Hepatocyte (in vitro differentiated cells): ENCODE data around the gene CAMK2G. TPM values are rescaled to one million over a fixed set of nuclear protein-coding genes. Genes with fewer than 3 reads are reported as not detected.

Source experiments
- DNase-seq: peaks from one replicate; pipeline ENCODE4 v3.0.0-alpha.2; 2016; ENCODE audit warnings: low spot score
- H2AFZ ChIP-seq: fragments of 200-600 bp; sonication (generic); 2 replicates; pipeline ENCODE4 v1.6.0; 2016; ENCODE audit warnings: antibody characterized with exemption, mild to moderate bottlenecking
- H3K27ac ChIP-seq: fragments of 200-600 bp; sonication (generic); 2 replicates; pipeline ENCODE4 v1.5.1; 2016; ENCODE audit warnings: mild to moderate bottlenecking
- H3K27me3 ChIP-seq: fragments of 200-600 bp; sonication (generic); 2 replicates; pipeline ENCODE4 v1.6.1; 2016
- H3K36me3 ChIP-seq: fragments of 200-600 bp; sonication (generic); replicated peaks from 2 replicates; pipeline ENCODE4 v1.5.1; 2016; ENCODE audit warnings: low read depth; ENCODE audit not compliant: insufficient read depth
- H3K4me1 ChIP-seq: fragments of 200-600 bp; sonication (generic); 2 replicates; pipeline ENCODE4 v1.5.1; 2016; ENCODE audit warnings: mild to moderate bottlenecking, moderate library complexity; ENCODE audit not compliant: insufficient read depth
- H3K4me2 ChIP-seq: fragments of 200-600 bp; sonication (generic); 2 replicates; pipeline ENCODE4 v1.6.0; 2016
- H3K4me3 ChIP-seq: fragments of 200-600 bp; sonication (generic); 2 replicates; pipeline ENCODE4 v1.5.1; 2016; ENCODE audit warnings: mild to moderate bottlenecking
- H3K79me2 ChIP-seq: fragments of 200-600 bp; sonication (generic); 2 replicates; pipeline ENCODE4 v1.6.0; 2017; ENCODE audit warnings: mild to moderate bottlenecking
- H3K9me2 ChIP-seq: fragments of 200-600 bp; sonication (generic); replicated peaks from 2 replicates; pipeline ENCODE4 v1.6.0; 2017; ENCODE audit warnings: mild to moderate bottlenecking; ENCODE audit not compliant: insufficient read depth
- H3K9me3 ChIP-seq: fragments of 200-600 bp; sonication (generic); 2 replicates; pipeline ENCODE4 v1.5.1; 2016; ENCODE audit warnings: low read depth, mild to moderate bottlenecking
- H4K20me1 ChIP-seq: fragments of 200-600 bp; sonication (generic); 2 replicates; pipeline ENCODE4 v1.6.0; 2016; ENCODE audit warnings: mild to moderate bottlenecking; ENCODE audit not compliant: insufficient read depth, poor library complexity, severe bottlenecking
- CTCF ChIP-seq: fragments of 200-600 bp; sonication (generic); IDR thresholded peaks from 2 replicates; pipeline ENCODE4 v1.5.1; 2016; ENCODE audit warnings: antibody characterized with exemption, mild to moderate bottlenecking; ENCODE audit not compliant: poor library complexity
- EZH2 ChIP-seq: fragments of 200-600 bp; sonication (generic); IDR thresholded peaks from 2 replicates; pipeline ENCODE4 v1.6.1; 2016; ENCODE audit warnings: antibody characterized with exemption, mild to moderate bottlenecking, borderline replicate concordance
- EZH2phosphoT487 ChIP-seq: fragments of 200-600 bp; sonication (generic); IDR thresholded peaks from one replicate; pipeline ENCODE4 v1.6.1; 2018; ENCODE audit warnings: antibody characterized with exemption, mild to moderate bottlenecking, low read depth, moderate library complexity; ENCODE audit not compliant: unreplicated experiment, severe bottlenecking
- WGBS: methylation state at CpG from one replicate; pipeline ENCODE4 v1.1.6; 2016; ENCODE audit warnings: low lambda C conversion rate; ENCODE audit errors: missing lambda C conversion rate; 5-methylcytosine and 5-hydroxymethylcytosine counted together
- polyA plus RNA-seq: library from polyadenylated mRNA; unstranded; fragments of >200 nt; fragmentation: Nextera tagmentation; extraction: Ambion mirVana; gene quantifications from 2 replicates; pipeline ENCODE4 v1.2.1, GENCODE V29; 2016
- total RNA-seq: library from RNA; depleted of rRNA; stranded (reverse); fragments of >200 nt; gene quantifications from 2 replicates; pipeline ENCODE4 v1.2.3, GENCODE V29; 2014

CAMK2G gene
- total and polyA plus RNA-seq, 2 experiments from 2014 or later = 5.2 to 25.0 TPM

DNA sequence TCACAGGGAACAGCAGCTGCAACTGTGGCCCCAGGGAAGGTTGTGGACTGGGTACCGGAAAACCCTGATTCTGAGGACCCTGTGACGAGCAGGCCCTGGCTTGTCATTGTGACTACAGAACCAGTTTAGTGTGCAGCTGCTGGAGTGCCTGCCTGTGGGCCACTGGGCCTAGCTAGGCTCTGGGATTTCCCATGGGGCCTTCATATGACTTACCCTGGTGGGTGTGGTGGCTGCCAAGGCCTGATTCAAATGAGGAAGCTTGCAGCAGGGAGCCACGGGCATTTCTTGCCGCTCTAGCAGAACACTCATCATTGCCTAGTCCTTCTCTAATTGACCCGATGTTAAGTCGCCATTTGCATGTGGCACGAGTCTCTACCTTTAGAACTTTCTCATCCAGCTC, 14.7 kb upstream of the CAMK2G start:
- 81% methylated on average over 7 of the region's 7 CpGs for WGBS
- DNase-seq = peak; percentile 45
- no peak overlapping the region for H3K4me3 ChIP-seq
- no peaks in the 10 kb centered on the region for H3K79me2 ChIP-seq
- no peak overlapping the region for H2AFZ ChIP-seq
- H3K27ac ChIP-seq = peak overlapping the region; percentile 64
- peaks cover 30% of the 10 kb centered on the region for H3K4me1 ChIP-seq
- TF ChIP-seq EZH2phosphoT487 (no peak), CTCF (no peak), EZH2 (no peak)
- H4K20me1 ChIP-seq = no peaks in the 10 kb centered on the region
- H3K9me3 ChIP-seq = no peaks in the 10 kb centered on the region
- H3K27me3 ChIP-seq = no peaks in the 10 kb centered on the region
- H3K4me2 ChIP-seq = no peak overlapping the region
- no peaks in the 10 kb centered on the region for H3K9me2 ChIP-seq
- H3K36me3 ChIP-seq = no peaks in the 10 kb centered on the region

- Histone ChIP-seq H3K79me2 (no peaks in the 10 kb centered on the region), H3K27ac (peak overlapping the region; percentile 64), H3K36me3 (no peaks in the 10 kb centered on the region), H3K4me1 (peaks cover 30% of the 10 kb centered on the region), H3K9me3 (no peaks in the 10 kb centered on the region), H4K20me1 (no peaks in the 10 kb centered on the region), H3K27me3 (no peaks in the 10 kb centered on the region), H2AFZ (no peak overlapping the region), H3K9me2 (no peaks in the 10 kb centered on the region), H3K4me2 (no peak overlapping the region), H3K4me3 (no peak overlapping the region)
- TF ChIP-seq CTCF = no peak
- no peak for TF ChIP-seq EZH2phosphoT487
- no peak for TF ChIP-seq EZH2
- no peak for DNase-seq
- WGBS = 76% methylated on average over 5 of the region's 5 CpGs
Observed at GRCh38 chr10:73888514-73888913, 14.2 kb upstream of the CAMK2G start.

DNA sequence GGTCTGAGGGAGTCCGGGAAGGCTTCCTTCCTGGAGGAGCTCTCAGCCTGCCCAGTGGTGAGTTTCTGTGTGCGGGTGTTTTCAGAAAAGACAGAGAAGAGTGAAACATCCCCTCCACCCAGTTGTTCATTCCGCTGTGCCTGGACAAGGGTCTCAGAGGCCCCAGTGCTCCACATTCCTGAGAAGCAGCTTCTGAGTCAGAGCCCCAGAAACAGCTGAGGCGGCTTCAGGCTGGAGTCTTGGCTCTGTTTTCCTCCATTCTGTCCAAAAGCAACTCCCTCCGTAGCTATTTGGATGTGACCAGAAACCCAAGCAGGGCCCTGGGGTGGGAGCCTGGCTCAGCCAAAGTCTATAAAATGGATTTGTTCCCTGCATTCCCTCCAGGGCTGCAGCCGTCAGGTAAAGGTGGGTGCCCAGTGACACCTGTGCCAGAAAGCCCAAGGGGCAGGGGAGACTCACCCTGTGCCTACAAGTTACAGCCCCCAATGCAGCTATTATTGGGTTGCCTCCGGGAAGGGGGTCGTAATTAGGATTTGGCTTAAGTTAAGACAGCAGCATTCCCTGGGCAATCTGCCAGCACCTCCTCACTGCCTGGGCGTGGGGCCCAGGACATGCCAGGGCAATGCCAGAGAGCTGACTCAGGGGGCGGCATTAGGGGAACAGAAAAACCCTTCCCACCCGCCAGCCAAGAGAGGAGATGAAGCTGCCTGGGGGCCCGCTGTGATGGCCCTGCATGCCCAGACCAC, 13.1 kb upstream of the CAMK2G start:
- WGBS = 40% methylated on average over 12 of the region's 12 CpGs
- Histone ChIP-seq H3K4me1 (peaks cover 30% of the 10 kb centered on the region), H3K27ac (peak overlapping the region; percentile 89), H4K20me1 (no peaks in the 10 kb centered on the region), H3K9me2 (no peaks in the 10 kb centered on the region), H3K4me3 (no peak overlapping the region), H3K9me3 (no peaks in the 10 kb centered on the region), H3K27me3 (no peaks in the 10 kb centered on the region), H3K36me3 (no peaks in the 10 kb centered on the region), H3K4me2 (peak overlapping the region; percentile 67), H3K79me2 (no peaks in the 10 kb centered on the region), H2AFZ (peak overlapping the region; percentile 40)
- TF ChIP-seq CTCF = no peak
- no peak for TF ChIP-seq EZH2phosphoT487
- TF ChIP-seq EZH2 = no peak
- peak; percentile 85 for DNase-seq
